Panc1 (cell line): ENCODE measurements around the gene NCKAP5. TPM values are rescaled to one million over a fixed set of nuclear protein-coding genes. Genes with fewer than 3 reads are reported as not detected.

Experiments
- ATAC-seq: fragments of 200-7000 bp; cut with Tn5 transposase; 2 replicates; pipeline ENCODE4 v1.9.1; 2020; ENCODE audit warnings: mild to moderate bottlenecking, moderate library complexity
- BruUV-seq: library from RNA; stranded (reverse); fragments of 400-500 nt; replicated peaks from 2 replicates; lab custom pipeline; 2021; lab: Mats Ljungman, UMichigan
- CTCF ChIA-PET: fragments of 300-600 bp; sonication (Branson Sonifier 250); formaldehyde crosslinking; loops from one replicate; lab custom pipeline; 2022; ENCODE audit warnings: antibody characterized with exemption; lab: Charles Lee
- POLR2A ChIA-PET: fragments of 300-600 bp; sonication (Branson Sonifier 250); formaldehyde crosslinking; loops from one replicate; lab custom pipeline; 2022; ENCODE audit warnings: antibody characterized with exemption; lab: Charles Lee
- DNase-seq: peaks from one replicate; pipeline ENCODE4 v3.0.0-alpha.2; 2010; ENCODE audit warnings: low read depth, low spot score
- H3K27ac ChIP-seq: 2 replicates; pipeline ENCODE4 v1.5.1; 2011; ENCODE audit warnings: mild to moderate bottlenecking, low read length, inconsistent platforms
- H3K27me3 ChIP-seq: fragments of 200-500 bp; sonication (Bioruptor generic); 2 replicates; pipeline ENCODE4 v1.6.0; 2014; ENCODE audit warnings: low read length, inconsistent platforms; ENCODE audit not compliant: control insufficient read depth, insufficient read depth
- H3K36me3 ChIP-seq: fragments of 200-500 bp; sonication (Bioruptor generic); 2 replicates; pipeline ENCODE4 v1.5.1; 2014; ENCODE audit warnings: inconsistent platforms, mild to moderate bottlenecking, low read length, moderate library complexity; ENCODE audit not compliant: control insufficient read depth, insufficient read depth
- H3K4me1 ChIP-seq: 2 replicates; pipeline ENCODE4 v1.5.1; 2011; ENCODE audit warnings: inconsistent platforms, mild to moderate bottlenecking, low read length, moderate library complexity; ENCODE audit not compliant: control insufficient read depth, insufficient read depth
- H3K4me3 ChIP-seq, 2 experiments: 2 replicates each; pipeline ENCODE4 v1.5.1; 2011 to 2012; ENCODE audit warnings: low read depth in 2 of 2, low read length in 2 of 2, mild to moderate bottlenecking in 2 of 2, inconsistent platforms in 1 of 2, moderate library complexity in 1 of 2
- H3K9me3 ChIP-seq: fragments of 200-500 bp; sonication (Bioruptor generic); 2 replicates; pipeline ENCODE4 v1.5.1; 2014; ENCODE audit warnings: low read depth, mild to moderate bottlenecking, inconsistent platforms, low read length, moderate library complexity; ENCODE audit not compliant: control insufficient read depth, insufficient read depth
- POLR2AphosphoS5 ChIP-seq: IDR thresholded peaks from 2 replicates; pipeline ENCODE4 v1.6.1; 2012; ENCODE audit warnings: mild to moderate bottlenecking, low read depth, low read length, moderate library complexity
- SIN3A ChIP-seq: IDR thresholded peaks from 2 replicates; pipeline ENCODE4 v1.6.1; 2012; ENCODE audit warnings: low read depth, mild to moderate bottlenecking, low read length, moderate library complexity, borderline replicate concordance; ENCODE audit not compliant: insufficient read depth
- TCF7L2 ChIP-seq: IDR thresholded peaks from 2 replicates; pipeline ENCODE4 v1.6.1; 2011; ENCODE audit warnings: mild to moderate bottlenecking, low read depth, low read length, inconsistent platforms
- in situ Hi-C: cut with HindIII; loops from 2 replicates; pipeline ENCODE4 v1.10.0; 2016; ENCODE audit warnings: low sequenced_read_pairs, low pct_unique_long_range_greater_than_20kb
- intact Hi-C: fragments of 100-400 bp; cut with micrococcal nuclease; formaldehyde crosslinking; loops from one replicate; pipeline ENCODE4 v1.10.0; 2022; ENCODE audit not compliant: unreplicated experiment
- total RNA-seq: library from RNA; stranded (reverse); gene quantifications from one replicate; pipeline ENCODE4 v1.2.1, GENCODE V29; 2021; ENCODE audit not compliant: unreplicated experiment
- TF ChIP-seq, protein P1 (sequence below): fragments of 450-650 bp; IDR thresholded peaks from 2 replicates; pipeline ENCODE4 v1.5.1; 2017; ENCODE audit warnings: mild to moderate bottlenecking
- TF ChIP-seq, protein P2 (sequence below), 2 experiments: IDR thresholded peaks; 2 replicates each; pipeline ENCODE4 v1.6.1; 2011 to 2012; ENCODE audit warnings: low read depth in 2 of 2, control low read depth in 1 of 2, low read length in 1 of 2, mild to moderate bottlenecking in 1 of 2, moderate library complexity in 1 of 2; ENCODE audit not compliant: insufficient read depth in 1 of 2

Gene NCKAP5
- total RNA-seq, 1 experiment from 2014 or later = 0.10 TPM

DNA sequence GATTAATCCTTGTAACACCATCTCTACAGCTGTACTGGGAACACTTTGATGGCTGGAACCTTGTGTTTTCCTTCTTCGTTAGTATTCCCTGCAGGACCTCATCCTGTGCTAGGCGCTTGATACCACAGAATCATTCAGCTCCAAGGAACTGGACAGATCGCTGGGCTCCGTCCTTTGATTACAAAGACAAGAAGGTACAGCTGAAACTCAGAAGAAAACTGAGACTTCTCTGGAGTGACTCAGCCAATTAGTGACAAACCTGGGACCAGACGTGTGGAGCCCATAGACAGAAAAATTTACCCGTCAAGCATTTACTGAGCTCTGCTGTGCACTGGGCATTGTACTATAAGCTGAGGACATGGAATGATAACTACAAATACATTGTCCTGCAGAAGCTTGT, 67.3 kb downstream of the NCKAP5 start:
- CTCF ChIA-PET = no interaction called here

DNA sequence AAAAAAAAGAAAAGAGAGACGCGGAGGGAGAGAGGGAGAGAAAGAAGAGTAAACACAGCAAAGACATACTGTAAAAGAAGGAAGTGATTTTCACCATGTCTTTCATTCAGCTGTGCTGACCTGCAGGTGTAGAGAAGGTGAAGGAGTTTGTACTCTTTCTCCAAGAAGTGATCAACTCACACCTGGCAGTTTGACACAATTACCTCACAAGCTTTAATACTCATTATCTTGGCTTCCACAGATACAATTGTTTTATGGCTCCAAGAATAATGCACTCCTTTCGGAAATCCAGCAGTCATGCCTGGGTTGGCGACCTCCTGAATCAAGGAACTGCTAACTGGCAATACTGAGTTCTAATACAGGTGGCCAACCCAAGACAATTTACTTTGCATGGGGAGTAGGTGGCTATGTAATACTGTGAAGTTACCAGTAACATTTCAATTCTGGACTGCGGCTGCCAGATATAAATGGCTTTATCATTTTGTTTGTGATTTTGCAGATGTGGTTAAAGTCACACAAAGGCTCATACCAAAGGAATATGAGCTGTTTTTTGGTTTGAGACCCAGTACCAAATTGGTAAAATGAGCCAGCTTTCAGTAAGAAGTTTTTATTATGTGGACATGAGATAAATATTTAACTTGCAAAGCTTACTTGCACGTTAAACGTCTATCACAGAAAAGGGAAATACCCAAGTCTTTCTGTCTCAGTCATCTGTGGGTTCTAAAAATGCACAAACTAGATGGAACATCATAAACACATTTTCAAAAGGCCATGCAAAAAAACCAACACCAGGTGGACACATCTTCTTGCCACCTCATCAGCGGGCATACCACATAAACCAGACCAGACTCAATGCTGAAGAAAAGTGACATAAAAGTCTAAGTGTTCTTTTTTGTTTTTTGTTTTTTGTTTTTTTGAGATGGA, 69.3 kb downstream of the NCKAP5 start:
- no peaks in the 10 kb centered on the region for H3K36me3 ChIP-seq
- no peak overlapping the region for H3K27ac ChIP-seq
- no peaks in the 10 kb centered on the region for H3K27me3 ChIP-seq
- POLR2A ChIA-PET = no interaction called here
- intact Hi-C loops (no loop called here), in situ Hi-C loops (no loop called here)
- H3K4me3 ChIP-seq = no peak overlapping the region
- H3K4me1 ChIP-seq = no peaks in the 10 kb centered on the region
- no TSS peak for BruUV-seq
- CTCF ChIA-PET = no interaction called here
- H3K9me3 ChIP-seq = no peaks in the 10 kb centered on the region
- no peak for DNase-seq
- TF ChIP-seq, protein P1, sequence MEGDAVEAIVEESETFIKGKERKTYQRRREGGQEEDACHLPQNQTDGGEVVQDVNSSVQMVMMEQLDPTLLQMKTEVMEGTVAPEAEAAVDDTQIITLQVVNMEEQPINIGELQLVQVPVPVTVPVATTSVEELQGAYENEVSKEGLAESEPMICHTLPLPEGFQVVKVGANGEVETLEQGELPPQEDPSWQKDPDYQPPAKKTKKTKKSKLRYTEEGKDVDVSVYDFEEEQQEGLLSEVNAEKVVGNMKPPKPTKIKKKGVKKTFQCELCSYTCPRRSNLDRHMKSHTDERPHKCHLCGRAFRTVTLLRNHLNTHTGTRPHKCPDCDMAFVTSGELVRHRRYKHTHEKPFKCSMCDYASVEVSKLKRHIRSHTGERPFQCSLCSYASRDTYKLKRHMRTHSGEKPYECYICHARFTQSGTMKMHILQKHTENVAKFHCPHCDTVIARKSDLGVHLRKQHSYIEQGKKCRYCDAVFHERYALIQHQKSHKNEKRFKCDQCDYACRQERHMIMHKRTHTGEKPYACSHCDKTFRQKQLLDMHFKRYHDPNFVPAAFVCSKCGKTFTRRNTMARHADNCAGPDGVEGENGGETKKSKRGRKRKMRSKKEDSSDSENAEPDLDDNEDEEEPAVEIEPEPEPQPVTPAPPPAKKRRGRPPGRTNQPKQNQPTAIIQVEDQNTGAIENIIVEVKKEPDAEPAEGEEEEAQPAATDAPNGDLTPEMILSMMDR = no peak
- TF ChIP-seq POLR2AphosphoS5 = no peak
- TF ChIP-seq, protein P2, sequence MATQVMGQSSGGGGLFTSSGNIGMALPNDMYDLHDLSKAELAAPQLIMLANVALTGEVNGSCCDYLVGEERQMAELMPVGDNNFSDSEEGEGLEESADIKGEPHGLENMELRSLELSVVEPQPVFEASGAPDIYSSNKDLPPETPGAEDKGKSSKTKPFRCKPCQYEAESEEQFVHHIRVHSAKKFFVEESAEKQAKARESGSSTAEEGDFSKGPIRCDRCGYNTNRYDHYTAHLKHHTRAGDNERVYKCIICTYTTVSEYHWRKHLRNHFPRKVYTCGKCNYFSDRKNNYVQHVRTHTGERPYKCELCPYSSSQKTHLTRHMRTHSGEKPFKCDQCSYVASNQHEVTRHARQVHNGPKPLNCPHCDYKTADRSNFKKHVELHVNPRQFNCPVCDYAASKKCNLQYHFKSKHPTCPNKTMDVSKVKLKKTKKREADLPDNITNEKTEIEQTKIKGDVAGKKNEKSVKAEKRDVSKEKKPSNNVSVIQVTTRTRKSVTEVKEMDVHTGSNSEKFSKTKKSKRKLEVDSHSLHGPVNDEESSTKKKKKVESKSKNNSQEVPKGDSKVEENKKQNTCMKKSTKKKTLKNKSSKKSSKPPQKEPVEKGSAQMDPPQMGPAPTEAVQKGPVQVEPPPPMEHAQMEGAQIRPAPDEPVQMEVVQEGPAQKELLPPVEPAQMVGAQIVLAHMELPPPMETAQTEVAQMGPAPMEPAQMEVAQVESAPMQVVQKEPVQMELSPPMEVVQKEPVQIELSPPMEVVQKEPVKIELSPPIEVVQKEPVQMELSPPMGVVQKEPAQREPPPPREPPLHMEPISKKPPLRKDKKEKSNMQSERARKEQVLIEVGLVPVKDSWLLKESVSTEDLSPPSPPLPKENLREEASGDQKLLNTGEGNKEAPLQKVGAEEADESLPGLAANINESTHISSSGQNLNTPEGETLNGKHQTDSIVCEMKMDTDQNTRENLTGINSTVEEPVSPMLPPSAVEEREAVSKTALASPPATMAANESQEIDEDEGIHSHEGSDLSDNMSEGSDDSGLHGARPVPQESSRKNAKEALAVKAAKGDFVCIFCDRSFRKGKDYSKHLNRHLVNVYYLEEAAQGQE (IDR thresholded peaks at IDR 0.05; ENCODE audit: insufficient read depth in 1 of 2, low read depth in 2 of 2, low read length in 1 of 2) = no peak
- no peak for TF ChIP-seq SIN3A
- TF ChIP-seq TCF7L2 = no peak
- ATAC-seq = no peak

More for the DNA sequence above, 67.3 kb downstream of the NCKAP5 start:
- TF ChIP-seq, protein P1 = no peak
- TF ChIP-seq, protein P2 (IDR thresholded peaks at IDR 0.05; ENCODE audit: insufficient read depth in 1 of 2, low read depth in 2 of 2, low read length in 1 of 2) = no peak
- no peak for TF ChIP-seq TCF7L2
- no peak for TF ChIP-seq POLR2AphosphoS5
- no peak for TF ChIP-seq SIN3A
- no peaks in the 10 kb centered on the region for H3K36me3 ChIP-seq
- no peak overlapping the region for H3K4me3 ChIP-seq
- DNase-seq (no peak), ATAC-seq (no peak)
- H3K27ac ChIP-seq = no peak overlapping the region
- no peaks in the 10 kb centered on the region for H3K9me3 ChIP-seq
- no peaks in the 10 kb centered on the region for H3K27me3 ChIP-seq
- BruUV-seq = no TSS peak
- intact Hi-C loops (no loop called here), in situ Hi-C loops (no loop called here)
- H3K4me1 ChIP-seq = no peaks in the 10 kb centered on the region
- POLR2A ChIA-PET = no interaction called here
